ENCODE data around the gene GLCCI1.
"Not testable (repeated sequence)": the region's sequence is repeated elsewhere in the genome, so short reads cannot be mapped to it uniquely, and the experiment has no call there.

DNA sequence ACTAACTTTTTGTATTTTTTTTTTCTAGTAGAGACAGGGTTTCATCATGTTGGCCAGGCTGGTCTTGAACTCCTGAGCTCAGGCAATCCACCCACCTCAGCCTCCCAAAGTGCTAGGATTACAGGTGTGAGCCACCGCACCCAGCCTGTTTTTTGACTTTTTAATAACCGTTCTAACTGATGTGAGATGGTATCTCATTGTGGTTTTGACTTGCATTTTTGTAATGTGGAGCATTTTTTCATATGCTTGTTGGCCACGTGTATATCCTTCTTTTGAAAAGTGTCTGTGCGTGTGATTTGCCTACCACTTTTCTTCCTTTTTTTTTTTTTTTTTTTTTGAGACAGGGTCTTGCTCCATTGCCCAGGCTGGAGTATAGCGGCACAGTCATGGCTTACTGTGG lies 94.7 kb downstream of the GLCCI1 start:
- TF ChIP-seq MYC (IDR thresholded peaks at IDR 0.05; ENCODE audit: low read depth, low read length); POLR2A (IDR thresholded peaks at IDR 0.05; ENCODE audit: extremely low read depth, insufficient read length): not testable (repeated sequence)
- TF ChIP-seq, protein P1, sequence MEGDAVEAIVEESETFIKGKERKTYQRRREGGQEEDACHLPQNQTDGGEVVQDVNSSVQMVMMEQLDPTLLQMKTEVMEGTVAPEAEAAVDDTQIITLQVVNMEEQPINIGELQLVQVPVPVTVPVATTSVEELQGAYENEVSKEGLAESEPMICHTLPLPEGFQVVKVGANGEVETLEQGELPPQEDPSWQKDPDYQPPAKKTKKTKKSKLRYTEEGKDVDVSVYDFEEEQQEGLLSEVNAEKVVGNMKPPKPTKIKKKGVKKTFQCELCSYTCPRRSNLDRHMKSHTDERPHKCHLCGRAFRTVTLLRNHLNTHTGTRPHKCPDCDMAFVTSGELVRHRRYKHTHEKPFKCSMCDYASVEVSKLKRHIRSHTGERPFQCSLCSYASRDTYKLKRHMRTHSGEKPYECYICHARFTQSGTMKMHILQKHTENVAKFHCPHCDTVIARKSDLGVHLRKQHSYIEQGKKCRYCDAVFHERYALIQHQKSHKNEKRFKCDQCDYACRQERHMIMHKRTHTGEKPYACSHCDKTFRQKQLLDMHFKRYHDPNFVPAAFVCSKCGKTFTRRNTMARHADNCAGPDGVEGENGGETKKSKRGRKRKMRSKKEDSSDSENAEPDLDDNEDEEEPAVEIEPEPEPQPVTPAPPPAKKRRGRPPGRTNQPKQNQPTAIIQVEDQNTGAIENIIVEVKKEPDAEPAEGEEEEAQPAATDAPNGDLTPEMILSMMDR (IDR thresholded peaks at IDR 0.05; ENCODE audit: low read depth, low read length), result not testable (repeated sequence)
- TF ChIP-seq, protein P2, sequence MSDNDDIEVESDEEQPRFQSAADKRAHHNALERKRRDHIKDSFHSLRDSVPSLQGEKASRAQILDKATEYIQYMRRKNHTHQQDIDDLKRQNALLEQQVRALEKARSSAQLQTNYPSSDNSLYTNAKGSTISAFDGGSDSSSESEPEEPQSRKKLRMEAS (IDR thresholded peaks at IDR 0.05; ENCODE audit: low read depth, low read length), result not testable (repeated sequence)
